Measurements from ENCODE around the gene CHORDC1.
"Not testable (repeated sequence)": the region's sequence is repeated elsewhere in the genome, so short reads cannot be mapped to it uniquely, and the experiment has no call there.

Gene CHORDC1

GRCh38 chr11:90213322-90213721, 9.5 kb downstream of the CHORDC1 start:
- DNase-seq: no peak

DNA sequence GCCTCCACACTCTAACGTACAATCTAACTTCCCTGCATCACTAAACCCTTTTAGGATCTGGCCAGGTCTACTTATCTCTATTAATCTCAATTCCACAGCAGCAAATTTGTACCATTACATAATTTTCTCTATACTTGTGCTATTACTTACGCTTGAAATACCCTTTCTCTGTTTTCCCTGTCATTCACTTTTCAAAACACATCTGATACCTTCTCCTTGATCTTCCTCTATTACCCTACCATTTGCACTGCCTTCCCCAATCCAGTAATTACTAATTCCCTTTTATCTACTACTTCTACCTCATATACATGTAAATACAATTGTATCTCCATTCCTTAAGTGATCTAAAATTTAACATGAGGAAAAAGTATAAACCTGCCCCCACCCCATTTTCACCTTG, 14.0 kb downstream of the CHORDC1 start:
- no peak for DNase-seq

DNA sequence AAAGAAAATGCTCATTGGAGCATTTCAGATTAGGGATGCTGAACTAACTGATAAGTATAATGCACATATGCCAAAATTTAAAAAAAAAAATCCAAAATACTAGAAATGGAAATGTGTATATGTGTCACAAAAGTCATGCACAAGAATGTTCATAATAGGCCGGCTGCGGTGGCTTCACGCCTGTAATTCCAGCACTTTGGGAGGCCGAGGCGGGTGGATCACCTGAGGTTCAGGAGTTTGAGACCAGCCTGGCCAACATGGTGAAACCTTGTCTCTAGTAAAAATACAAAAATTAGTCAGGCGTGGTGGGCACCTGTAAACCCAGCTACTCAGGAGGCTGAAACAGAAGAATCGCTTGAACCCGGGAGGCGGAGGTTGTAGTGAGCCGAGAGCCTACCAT, 14.9 kb downstream of the CHORDC1 start:
- not testable (repeated sequence) for DNase-seq

GRCh38 chr11:90204832-90205646, 17.8 kb downstream of the CHORDC1 start:
- DNase-seq: no peak

- no peak for DNase-seq
Observed at GRCh38 chr11:90204407-90204806, 18.4 kb downstream of the CHORDC1 start.

DNA sequence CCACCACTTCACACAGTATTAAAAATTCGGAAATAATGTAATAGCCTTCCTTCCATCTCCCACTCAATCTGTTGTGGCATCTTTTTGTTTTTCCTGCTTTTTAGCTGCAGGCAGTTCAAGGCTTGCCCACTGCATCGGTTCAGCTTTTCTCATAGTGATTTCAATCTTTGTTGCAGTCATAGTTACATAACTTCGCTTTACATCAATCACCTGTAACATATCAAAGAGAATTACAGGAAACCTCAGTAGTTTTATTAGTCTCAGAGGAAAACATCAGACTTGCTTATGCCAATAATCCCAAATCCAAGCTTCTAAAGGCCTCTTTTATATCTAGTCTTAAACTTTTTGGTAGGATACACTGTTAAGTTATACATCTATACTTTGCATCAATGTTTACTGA, 20.5 kb downstream of the CHORDC1 start:
- DNase-seq: no peak

GRCh38 chr11:90197377-90197776, 25.5 kb downstream of the CHORDC1 start:
- DNase-seq: no peak

DNA sequence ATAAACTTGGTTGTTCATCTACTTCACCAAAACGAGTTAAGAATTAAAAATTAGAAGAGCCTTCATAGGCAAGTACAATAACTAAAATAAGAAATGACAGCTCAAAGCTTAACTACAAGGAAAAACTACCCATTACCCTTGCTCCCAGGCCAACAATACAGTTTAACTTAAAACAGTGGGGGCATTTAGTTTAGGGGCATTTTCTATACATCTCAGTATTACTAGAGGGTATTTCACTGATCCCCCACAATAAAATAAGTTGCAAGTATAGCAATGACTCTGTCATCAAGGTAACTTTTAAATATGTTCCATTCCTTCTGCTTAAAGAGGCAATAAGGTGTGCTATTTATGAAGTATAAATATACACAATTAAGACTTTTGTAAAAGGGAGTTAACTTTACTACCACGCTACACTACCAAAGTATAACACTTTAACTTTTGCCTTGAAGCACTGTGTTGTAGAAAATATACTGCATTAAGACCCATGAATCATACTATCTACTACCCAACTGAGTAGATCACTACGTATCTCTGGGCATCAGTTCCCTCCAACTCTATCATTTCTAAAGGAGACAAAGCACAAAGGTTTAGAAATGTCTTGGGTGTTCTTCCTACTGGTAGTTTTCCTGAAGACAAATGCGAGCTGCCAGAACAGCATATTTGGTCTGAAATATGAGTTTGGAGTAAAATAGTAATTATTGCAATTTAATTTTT, 29.8 kb downstream of the CHORDC1 start:
- no peak for DNase-seq

DNA sequence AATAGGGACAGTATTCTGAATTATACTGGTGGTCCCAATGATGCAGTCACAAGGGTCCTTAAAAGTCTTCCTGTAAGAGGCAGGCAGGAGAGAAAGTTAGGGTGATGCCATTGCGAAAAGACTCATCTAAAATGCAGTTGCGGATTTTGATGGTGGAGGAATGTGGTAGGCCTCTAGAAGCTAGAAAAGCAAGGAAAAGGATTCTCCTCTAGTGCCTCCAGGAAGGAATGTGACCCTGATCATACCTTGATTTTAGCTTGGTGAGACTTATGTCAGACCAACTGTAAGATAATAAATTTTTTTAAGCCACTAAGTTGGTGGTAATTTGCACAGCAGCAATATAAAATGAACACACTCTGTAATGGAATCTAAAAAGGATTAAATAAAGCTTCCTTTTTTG, 33.8 kb downstream of the CHORDC1 start:
- no peak for DNase-seq

- DNase-seq: no peak
Observed at GRCh38 chr11:90187839-90188238, 35.0 kb downstream of the CHORDC1 start.

DNA sequence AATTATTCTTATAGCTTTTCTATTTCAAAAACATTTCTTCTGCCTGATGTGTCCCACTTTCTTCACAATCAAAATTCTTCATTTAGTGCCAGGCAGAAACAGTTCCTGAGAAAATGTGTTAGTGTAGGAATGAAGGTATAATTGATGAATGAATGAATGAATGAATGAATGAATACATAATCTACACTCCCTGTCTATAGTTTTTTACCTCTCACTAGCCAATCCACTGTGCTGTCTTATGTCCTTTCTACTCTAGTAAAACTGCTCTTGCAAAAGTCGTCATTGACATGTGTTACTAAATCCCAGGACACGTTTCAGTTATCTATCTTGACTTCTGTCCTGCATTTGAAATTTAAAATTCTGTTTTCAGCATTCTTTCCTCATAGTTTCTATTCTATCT, 42.9 kb downstream of the CHORDC1 start:
- DNase-seq: no peak

DNA sequence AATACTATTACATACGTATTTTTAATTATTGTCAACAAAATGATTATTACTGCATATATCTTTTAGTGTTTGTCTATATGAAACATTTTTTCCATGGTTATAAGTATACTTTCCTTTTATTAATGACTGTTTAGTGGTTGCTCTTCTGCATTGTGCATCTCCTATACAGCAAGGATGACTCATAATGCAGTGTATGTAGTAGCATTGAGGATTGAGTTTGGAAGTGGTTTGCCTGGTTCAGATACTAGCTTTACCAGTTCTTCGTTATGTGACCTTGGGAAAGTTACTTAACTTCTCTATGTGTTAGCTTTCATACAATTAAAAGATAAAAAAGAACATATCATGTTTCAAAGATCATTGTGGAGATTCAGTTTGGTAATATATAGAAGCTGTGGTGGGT, 44.1 kb downstream of the CHORDC1 start:
- DNase-seq: no peak

- DNase-seq: no peak
Observed at GRCh38 chr11:90176069-90176468, 46.8 kb downstream of the CHORDC1 start.

DNA sequence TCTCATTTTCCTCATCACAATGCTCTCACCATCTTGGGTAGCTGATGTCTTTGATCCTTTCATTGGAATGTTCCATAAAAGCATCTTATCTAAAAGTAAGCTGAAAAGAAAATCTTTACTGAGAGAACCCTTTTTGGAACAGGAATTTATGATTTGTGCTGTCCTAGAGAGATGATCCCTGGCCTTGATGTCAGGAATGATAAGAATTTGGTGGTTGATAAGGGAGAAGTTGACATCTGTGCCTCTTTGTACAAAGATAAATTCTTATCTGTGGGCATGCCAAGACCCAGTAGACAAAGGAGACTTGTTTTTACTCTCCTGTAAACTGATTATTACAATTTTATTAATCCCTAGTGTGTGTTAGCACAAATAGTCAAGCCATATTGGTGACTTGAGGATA, 51.5 kb downstream of the CHORDC1 start:
- DNase-seq: no peak

DNA sequence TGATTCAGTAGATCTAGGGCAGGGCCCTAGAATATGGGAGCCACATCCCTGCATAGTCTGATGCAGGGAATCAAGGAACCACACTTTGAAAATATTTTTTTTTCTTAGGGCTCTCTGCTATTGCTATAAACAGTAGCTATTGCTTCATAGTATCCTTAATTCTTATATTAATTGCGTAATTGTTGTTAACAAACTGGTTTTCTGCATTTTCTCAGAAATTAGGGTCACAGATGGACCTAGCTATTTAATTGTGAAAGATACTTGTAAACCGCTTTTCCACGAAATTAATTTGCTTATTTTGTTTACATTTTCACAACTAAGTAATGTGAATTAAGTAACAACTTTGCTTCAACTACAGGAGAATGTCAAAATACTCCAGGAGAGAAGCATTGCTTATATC, 54.3 kb downstream of the CHORDC1 start:
- no peak for DNase-seq

DNA sequence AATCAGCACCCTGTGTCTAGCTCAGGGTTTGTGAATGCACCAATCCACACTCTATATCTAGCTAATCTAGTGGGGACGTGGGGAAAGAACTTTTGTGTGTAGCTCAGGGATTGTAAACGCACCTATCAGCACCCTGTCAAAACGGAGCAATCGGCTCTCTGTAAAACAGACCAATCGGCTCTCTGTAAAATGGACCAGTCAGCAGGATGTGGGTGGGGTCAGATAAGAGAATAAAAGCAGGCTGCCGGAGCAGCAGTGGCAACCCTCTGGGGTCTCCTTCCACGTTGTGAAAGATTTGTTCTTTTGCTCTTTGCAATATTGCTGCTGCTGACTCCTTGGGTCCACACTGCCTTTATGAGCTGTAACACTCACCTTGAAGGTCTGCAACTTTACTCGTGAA, 55.1 kb downstream of the CHORDC1 start:
- not testable (repeated sequence) for DNase-seq

DNA sequence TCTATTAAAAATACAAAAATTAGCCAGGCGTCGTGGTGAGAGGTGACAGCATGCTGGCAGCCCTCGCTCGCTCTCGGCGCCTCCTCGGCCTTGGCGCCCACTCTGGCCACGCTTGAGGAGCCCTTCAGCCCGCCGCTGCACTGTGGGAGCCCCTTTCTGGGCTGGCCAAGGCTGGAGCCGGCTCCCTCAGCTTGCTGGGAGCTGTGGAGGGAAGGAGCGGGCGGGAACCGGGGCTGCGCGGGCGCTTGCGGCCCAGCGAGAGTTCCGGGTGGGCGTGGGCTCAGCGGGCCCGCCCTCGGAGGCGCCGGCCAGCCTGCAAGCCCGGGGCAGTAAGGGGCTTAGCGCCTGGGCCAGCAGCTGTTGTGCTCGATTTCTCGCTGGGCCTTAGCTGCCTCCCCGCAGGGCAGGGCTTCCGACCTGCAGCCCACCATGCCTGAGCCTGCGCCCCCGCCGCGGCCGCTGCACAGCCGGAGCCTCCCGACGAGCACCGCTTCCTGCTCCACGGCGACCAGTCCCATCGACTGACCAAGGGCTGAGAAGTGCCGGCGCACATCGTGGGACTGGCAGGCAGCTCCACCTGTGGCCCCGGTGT, 55.8 kb downstream of the CHORDC1 start:
- DNase-seq: not testable (repeated sequence)
